ENCODE results near the gene USP17L30.
"Not testable (repeated sequence)": the region's sequence is repeated elsewhere in the genome, so short reads cannot be mapped to it uniquely, and the experiment has no call there.

USP17L30 gene, protein sequence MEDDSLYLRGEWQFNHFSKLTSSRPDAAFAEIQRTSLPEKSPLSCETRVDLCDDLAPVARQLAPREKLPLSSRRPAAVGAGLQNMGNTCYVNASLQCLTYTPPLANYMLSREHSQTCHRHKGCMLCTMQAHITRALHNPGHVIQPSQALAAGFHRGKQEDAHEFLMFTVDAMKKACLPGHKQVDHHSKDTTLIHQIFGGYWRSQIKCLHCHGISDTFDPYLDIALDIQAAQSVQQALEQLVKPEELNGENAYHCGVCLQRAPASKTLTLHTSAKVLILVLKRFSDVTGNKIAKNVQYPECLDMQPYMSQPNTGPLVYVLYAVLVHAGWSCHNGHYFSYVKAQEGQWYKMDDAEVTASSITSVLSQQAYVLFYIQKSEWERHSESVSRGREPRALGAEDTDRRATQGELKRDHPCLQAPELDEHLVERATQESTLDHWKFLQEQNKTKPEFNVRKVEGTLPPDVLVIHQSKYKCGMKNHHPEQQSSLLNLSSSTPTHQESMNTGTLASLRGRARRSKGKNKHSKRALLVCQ

DNA sequence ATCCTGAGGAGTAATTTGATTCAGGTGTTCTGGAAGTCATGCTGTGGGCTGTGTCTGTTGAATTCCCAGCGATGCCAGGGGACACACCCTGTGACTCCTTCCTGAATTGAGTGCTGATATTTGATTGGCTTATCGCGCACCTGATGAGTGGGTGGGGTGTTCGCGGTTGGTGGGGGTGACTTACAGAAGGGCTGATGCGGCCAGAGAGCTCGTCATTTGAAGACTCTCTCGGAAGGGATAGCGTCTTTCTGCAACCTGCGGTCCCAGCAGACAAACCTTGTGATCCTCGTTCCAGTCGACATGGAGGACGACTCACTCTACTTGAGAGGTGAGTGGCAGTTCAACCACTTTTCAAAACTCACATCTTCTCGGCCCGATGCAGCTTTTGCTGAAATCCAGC, at the start of gene USP17L30:
TSS of gene USP17L30 (plus strand) at position 301 of the 400 bp plus-strand sequence. CDS start at position 301, 0 bp downstream.
- DNase-seq (ENCODE audit: low read depth) = not testable (repeated sequence)

GRCh38 chr4:9324191-9324590, 38.7 kb upstream of the USP17L30 start:
- not testable (repeated sequence) for DNase-seq (ENCODE audit: low read depth)

DNA sequence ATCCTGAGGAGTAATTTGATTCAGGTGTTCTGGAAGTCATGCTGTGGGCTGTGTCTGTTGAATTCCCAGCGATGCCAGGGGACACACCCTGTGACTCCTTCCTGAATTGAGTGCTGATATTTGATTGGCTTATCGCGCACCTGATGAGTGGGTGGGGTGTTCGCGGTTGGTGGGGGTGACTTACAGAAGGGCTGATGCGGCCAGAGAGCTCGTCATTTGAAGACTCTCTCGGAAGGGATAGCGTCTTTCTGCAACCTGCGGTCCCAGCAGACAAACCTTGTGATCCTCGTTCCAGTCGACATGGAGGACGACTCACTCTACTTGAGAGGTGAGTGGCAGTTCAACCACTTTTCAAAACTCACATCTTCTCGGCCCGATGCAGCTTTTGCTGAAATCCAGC, 38.1 kb upstream of the USP17L30 start, which contains the start of gene USP17L24:
TSS of gene USP17L24 (plus strand) at position 301 of the 400 bp plus-strand sequence. CDS start at position 301, 0 bp downstream.
- DNase-seq (ENCODE audit: low read depth) = not testable (repeated sequence)

- DNase-seq (ENCODE audit: low read depth) = not testable (repeated sequence)
Observed at GRCh38 chr4:9329611-9330010, 33.3 kb upstream of the USP17L30 start, which contains the start of gene USP17L25. Gene USP17L25 (plus strand): TSS chr4:9329911. CDS start chr4:9329911, 0 bp downstream.

- not testable (repeated sequence) for DNase-seq (ENCODE audit: low read depth)
Observed at GRCh38 chr4:9334358-9334757, 28.6 kb upstream of the USP17L30 start, which contains the start of gene USP17L26. Gene USP17L26 (plus strand): TSS chr4:9334658. CDS start chr4:9334658, 0 bp downstream.

DNA sequence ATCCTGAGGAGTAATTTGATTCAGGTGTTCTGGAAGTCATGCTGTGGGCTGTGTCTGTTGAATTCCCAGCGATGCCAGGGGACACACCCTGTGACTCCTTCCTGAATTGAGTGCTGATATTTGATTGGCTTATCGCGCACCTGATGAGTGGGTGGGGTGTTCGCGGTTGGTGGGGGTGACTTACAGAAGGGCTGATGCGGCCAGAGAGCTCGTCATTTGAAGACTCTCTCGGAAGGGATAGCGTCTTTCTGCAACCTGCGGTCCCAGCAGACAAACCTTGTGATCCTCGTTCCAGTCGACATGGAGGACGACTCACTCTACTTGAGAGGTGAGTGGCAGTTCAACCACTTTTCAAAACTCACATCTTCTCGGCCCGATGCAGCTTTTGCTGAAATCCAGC, 23.8 kb upstream of the USP17L30 start, which contains the start of gene USP17L5:
TSS of gene USP17L5 (plus strand) at position 301 of the 400 bp plus-strand sequence. CDS start at position 301, 0 bp downstream.
- DNase-seq (ENCODE audit: low read depth) = not testable (repeated sequence)

GRCh38 chr4:9343848-9344247, 19.1 kb upstream of the USP17L30 start, which contains the start of gene USP17L27:
Gene USP17L27 (plus strand): TSS chr4:9344148. CDS start chr4:9344148, 0 bp downstream.
- DNase-seq (ENCODE audit: low read depth) = not testable (repeated sequence)

DNA sequence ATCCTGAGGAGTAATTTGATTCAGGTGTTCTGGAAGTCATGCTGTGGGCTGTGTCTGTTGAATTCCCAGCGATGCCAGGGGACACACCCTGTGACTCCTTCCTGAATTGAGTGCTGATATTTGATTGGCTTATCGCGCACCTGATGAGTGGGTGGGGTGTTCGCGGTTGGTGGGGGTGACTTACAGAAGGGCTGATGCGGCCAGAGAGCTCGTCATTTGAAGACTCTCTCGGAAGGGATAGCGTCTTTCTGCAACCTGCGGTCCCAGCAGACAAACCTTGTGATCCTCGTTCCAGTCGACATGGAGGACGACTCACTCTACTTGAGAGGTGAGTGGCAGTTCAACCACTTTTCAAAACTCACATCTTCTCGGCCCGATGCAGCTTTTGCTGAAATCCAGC, 14.3 kb upstream of the USP17L30 start, which contains the start of gene USP17L28:
TSS of gene USP17L28 (plus strand) at position 301 of the 400 bp plus-strand sequence. CDS start at position 301, 0 bp downstream.
- not testable (repeated sequence) for DNase-seq (ENCODE audit: low read depth)

- not testable (repeated sequence) for DNase-seq (ENCODE audit: low read depth)
Observed at GRCh38 chr4:9350866-9351265, 12.1 kb upstream of the USP17L30 start.

- DNase-seq (ENCODE audit: low read depth) = not testable (repeated sequence)
Observed at GRCh38 chr4:9353338-9353737, 9.6 kb upstream of the USP17L30 start, which contains the start of gene USP17L29. Gene USP17L29 (plus strand): TSS chr4:9353638. CDS start chr4:9353638, 0 bp downstream.

- not testable (repeated sequence) for DNase-seq (ENCODE audit: low read depth)
Observed at GRCh38 chr4:9379881-9380280, 17.0 kb downstream of the USP17L30 start.

DNA sequence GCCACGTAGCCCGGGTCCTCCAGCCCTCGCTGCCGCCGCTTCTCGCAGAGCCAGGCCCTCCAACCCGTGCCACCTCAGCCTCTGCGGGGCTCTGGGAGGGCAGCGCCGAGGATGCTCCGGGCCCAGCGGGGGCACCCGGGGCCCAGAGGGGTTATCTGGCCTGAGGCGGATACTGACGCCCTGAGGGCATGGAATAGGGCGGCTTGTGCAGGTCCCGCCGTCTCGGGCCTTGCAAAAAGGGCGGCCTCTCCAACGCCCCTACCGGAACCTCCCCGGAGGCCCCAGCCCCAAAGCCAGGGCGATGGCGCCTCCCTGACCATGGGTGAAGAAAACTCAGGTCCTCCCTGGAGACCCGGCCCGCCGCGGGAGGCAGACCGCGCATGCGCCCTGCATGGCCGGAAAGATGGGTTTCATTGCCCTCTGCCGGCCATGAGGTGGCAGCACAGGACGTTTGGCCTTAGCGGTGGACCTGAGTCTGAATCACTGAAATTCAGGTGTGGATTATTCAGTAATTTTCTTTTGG, 18.1 kb downstream of the USP17L30 start:
- peak; percentile 19 for DNase-seq (ENCODE audit: low read depth)

- no peak for DNase-seq (ENCODE audit: low read depth)
Observed at GRCh38 chr4:9384126-9384525, 21.2 kb downstream of the USP17L30 start.

DNA sequence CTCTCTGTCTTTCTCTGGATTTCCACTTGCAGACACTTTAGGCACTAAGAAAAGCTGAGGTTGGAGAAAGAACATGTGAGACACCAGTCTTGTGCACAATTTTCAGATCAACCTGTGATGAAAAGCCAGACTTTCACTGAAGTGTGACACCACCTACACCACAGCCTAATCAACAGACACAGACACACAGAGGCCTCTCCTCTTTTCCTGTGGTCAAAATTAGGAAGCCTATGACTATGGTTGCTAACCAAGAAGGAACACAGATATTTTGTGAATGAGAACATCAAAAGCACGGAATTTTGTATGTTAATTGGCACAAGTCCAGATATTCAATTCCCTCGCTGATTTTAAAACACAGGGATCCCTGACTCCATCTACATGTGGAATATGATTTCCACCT, 26.1 kb downstream of the USP17L30 start:
- not testable (repeated sequence) for DNase-seq (ENCODE audit: low read depth)

- DNase-seq (ENCODE audit: low read depth) = not testable (repeated sequence)
Observed at GRCh38 chr4:9405774-9406173, 42.8 kb downstream of the USP17L30 start.

GRCh38 chr4:9406491-9406890, 43.6 kb downstream of the USP17L30 start:
- not testable (repeated sequence) for DNase-seq (ENCODE audit: low read depth)

GRCh38 chr4:9409793-9410192, 46.9 kb downstream of the USP17L30 start:
- DNase-seq (ENCODE audit: low read depth) = no peak
